ENCODE results near the gene CAMK4.

CAMK4 gene

DNA sequence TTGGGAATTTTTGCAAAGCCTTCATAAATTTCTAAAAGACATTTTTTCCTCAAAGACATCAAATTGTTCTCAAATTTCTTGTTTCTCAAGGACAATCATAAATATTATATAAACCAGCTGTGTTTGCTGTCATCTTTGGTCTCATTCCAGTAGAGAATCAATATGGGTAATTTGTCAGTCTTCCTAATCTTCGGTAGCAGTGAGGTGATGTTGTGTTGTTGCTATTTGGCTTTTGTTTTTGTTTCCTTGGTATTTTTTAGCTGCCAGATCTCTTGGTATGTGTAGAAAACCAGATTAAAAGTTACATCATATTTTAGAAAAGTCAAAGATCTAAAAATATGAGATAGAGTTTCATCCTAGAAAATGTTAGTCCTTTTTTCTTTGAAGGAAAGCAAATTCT lies 87.5 kb downstream of the CAMK4 start (continued):
- TF ChIP-seq RBAK (tag by site-specific recombination; IDR thresholded peaks at IDR 0.05) = no peak
- no peak for TF ChIP-seq GLIS1 (tag by site-specific recombination; IDR thresholded peaks at IDR 0.05)
- no peak for TF ChIP-seq SP3 (tag by site-specific recombination; IDR thresholded peaks at IDR 0.05)
- TF ChIP-seq ZNF324 (tag by site-specific recombination; IDR thresholded peaks at IDR 0.05) = no peak
- TF ChIP-seq, protein P1, sequence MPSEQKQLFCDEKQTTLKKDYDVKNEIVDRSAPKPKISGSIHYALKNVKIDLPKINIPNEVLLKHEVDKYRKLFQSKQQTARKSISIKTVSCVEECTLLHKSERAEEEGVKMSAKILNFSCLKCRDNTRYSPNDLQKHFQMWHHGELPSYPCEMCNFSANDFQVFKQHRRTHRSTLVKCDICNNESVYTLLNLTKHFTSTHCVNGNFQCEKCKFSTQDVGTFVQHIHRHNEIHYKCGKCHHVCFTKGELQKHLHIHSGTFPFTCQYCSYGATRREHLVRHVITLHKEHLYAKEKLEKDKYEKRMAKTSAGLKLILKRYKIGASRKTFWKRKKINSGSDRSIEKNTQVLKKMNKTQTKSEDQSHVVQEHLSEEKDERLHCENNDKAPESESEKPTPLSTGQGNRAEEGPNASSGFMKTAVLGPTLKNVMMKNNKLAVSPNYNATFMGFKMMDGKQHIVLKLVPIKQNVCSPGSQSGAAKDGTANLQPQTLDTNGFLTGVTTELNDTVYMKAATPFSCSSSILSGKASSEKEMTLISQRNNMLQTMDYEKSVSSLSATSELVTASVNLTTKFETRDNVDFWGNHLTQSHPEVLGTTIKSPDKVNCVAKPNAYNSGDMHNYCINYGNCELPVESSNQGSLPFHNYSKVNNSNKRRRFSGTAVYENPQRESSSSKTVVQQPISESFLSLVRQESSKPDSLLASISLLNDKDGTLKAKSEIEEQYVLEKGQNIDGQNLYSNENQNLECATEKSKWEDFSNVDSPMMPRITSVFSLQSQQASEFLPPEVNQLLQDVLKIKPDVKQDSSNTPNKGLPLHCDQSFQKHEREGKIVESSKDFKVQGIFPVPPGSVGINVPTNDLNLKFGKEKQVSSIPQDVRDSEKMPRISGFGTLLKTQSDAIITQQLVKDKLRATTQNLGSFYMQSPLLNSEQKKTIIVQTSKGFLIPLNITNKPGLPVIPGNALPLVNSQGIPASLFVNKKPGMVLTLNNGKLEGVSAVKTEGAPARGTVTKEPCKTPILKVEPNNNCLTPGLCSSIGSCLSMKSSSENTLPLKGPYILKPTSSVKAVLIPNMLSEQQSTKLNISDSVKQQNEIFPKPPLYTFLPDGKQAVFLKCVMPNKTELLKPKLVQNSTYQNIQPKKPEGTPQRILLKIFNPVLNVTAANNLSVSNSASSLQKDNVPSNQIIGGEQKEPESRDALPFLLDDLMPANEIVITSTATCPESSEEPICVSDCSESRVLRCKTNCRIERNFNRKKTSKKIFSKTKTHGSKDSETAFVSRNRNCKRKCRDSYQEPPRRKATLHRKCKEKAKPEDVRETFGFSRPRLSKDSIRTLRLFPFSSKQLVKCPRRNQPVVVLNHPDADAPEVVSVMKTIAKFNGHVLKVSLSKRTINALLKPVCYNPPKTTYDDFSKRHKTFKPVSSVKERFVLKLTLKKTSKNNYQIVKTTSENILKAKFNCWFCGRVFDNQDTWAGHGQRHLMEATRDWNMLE (tag by site-specific recombination; conservative IDR thresholded peaks at IDR 0.05; ENCODE audit: low read depth) = no peak

DNA sequence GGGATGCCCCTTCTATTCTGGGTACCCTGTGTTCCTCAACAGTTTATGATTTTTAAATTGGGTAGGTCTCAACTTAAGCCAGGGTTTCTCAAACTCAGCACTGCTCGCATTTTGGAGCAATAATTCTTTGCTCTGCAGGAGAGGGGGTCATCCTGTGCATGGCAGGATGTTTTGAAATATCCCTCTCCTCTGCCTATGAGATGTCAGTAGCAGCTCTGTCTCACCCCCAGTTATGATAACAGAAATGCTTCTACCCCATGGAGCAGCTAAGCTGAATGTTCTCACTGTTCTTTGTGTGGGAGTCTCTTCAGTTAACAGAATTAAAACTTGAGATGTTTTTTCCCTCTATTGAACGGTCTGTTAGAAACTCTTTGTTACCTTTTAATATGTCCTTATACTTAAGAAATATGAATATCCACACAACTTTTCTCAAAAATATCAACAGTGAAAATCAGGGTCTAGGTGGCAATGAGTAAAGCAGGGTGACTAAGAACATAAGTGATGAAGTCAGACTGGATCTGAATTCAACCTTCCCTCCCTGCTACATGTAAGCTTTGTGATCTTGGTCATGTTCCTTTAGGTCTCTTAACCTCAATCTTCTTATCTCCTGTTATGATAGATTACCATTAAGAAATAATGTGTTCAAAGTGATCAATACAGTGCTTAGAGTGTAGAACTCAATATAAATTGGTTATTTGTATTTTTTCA lies 89.0 kb downstream of the CAMK4 start:
- H3K4me1 ChIP-seq (ENCODE audit: control insufficient read depth, insufficient read depth, low read length) = no peaks in the 10 kb centered on the region
- ChIA-PET CTCF (interaction anchor here (0.7 kb wide), 1 partner anchor 153 kb away, joined by 3 read pairs; no protein-coding TSS in a partner anchor), POLR2A (no interaction called here)
- no peak overlapping the region for H3K27ac ChIP-seq (ENCODE audit: extremely low read depth, low read depth, low read length)
- H3K9me3 ChIP-seq (ENCODE audit: control insufficient read depth, insufficient read depth, low read depth, low read length) = no peaks in the 10 kb centered on the region
- no peak overlapping the region for H3K4me3 ChIP-seq (ENCODE audit: low read depth, low read length)
- no peaks in the 10 kb centered on the region for H3K36me3 ChIP-seq (ENCODE audit: control insufficient read depth in 2 of 2, insufficient read depth in 1 of 2, low read length in 2 of 2)
- no peak for TF ChIP-seq ZNF391 (tag by site-specific recombination; IDR thresholded peaks at IDR 0.05; ENCODE audit: borderline replicate concordance, low read depth)
- TF ChIP-seq, protein P2, sequence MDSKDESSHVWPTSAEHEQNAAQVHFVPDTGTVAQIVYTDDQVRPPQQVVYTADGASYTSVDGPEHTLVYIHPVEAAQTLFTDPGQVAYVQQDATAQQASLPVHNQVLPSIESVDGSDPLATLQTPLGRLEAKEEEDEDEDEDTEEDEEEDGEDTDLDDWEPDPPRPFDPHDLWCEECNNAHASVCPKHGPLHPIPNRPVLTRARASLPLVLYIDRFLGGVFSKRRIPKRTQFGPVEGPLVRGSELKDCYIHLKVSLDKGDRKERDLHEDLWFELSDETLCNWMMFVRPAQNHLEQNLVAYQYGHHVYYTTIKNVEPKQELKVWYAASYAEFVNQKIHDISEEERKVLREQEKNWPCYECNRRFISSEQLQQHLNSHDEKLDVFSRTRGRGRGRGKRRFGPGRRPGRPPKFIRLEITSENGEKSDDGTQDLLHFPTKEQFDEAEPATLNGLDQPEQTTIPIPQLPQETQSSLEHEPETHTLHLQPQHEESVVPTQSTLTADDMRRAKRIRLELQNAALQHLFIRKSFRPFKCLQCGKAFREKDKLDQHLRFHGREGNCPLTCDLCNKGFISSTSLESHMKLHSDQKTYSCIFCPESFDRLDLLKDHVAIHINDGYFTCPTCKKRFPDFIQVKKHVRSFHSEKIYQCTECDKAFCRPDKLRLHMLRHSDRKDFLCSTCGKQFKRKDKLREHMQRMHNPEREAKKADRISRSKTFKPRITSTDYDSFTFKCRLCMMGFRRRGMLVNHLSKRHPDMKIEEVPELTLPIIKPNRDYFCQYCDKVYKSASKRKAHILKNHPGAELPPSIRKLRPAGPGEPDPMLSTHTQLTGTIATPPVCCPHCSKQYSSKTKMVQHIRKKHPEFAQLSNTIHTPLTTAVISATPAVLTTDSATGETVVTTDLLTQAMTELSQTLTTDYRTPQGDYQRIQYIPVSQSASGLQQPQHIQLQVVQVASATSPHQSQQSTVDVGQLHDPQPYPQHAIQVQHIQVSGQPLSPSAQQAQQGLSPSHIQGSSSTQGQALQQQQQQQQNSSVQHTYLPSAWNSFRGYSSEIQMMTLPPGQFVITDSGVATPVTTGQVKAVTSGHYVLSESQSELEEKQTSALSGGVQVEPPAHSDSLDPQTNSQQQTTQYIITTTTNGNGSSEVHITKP (tag by site-specific recombination; IDR thresholded peaks at IDR 0.05) = no peak
- TF ChIP-seq MZF1 (tag by site-specific recombination; IDR thresholded peaks at IDR 0.05; ENCODE audit: borderline replicate concordance) = no peak
- TF ChIP-seq ZNF707 (tag by site-specific recombination; IDR thresholded peaks at IDR 0.05) = no peak
- no peak for TF ChIP-seq ZNF121 (tag by site-specific recombination; IDR thresholded peaks at IDR 0.05)
- TF ChIP-seq ZNF404 (tag by site-specific recombination; IDR thresholded peaks at IDR 0.05) = no peak
- no peak for TF ChIP-seq ZNF624 (tag by site-specific recombination; IDR thresholded peaks at IDR 0.05)
- no peak for TF ChIP-seq ZNF747 (tag by site-specific recombination; IDR thresholded peaks at IDR 0.05)
- no peak for TF ChIP-seq YY1 (tag by site-specific recombination; IDR thresholded peaks at IDR 0.05)
- TF ChIP-seq GFI1B (tag by site-specific recombination; IDR thresholded peaks at IDR 0.05) = no peak
- TF ChIP-seq, protein P3, sequence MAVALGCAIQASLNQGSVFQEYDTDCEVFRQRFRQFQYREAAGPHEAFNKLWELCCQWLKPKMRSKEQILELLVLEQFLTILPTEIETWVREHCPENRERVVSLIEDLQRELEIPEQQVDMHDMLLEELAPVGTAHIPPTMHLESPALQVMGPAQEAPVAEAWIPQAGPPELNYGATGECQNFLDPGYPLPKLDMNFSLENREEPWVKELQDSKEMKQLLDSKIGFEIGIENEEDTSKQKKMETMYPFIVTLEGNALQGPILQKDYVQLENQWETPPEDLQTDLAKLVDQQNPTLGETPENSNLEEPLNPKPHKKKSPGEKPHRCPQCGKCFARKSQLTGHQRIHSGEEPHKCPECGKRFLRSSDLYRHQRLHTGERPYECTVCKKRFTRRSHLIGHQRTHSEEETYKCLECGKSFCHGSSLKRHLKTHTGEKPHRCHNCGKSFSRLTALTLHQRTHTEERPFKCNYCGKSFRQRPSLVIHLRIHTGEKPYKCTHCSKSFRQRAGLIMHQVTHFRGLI (tag by site-specific recombination; IDR thresholded peaks at IDR 0.05) = no peak
- TF ChIP-seq ZNF664 (tag by site-specific recombination; IDR thresholded peaks at IDR 0.05) = no peak
- no peak for TF ChIP-seq ZNF140 (tag by site-specific recombination; IDR thresholded peaks at IDR 0.05)

All from HEK293 (cell line).